DOHH2 (cell line): ENCODE results near the gene UBL3.

Experiments
- H3F3A ChIP-seq: fragments of 200-600 bp; sonication (generic), shearing (Covaris generic); 2 replicates; pipeline ENCODE4 v1.6.0; 2016; ENCODE audit warnings: antibody characterized with exemption, mild to moderate bottlenecking; ENCODE audit not compliant: control insufficient read depth, insufficient read depth
- H3K27ac ChIP-seq: fragments of 200-600 bp; sonication (generic); 2 replicates; pipeline ENCODE4 v1.5.1; 2014; ENCODE audit warnings: low read depth, mild to moderate bottlenecking, low read length, moderate library complexity
- H3K27me3 ChIP-seq: fragments of 200-600 bp; sonication (generic); 2 replicates; pipeline ENCODE4 v1.6.1; 2014; ENCODE audit warnings: mild to moderate bottlenecking, low read length, mixed read lengths; ENCODE audit not compliant: control insufficient read depth
- H3K36me3 ChIP-seq: fragments of 200-600 bp; sonication (generic); 2 replicates; pipeline ENCODE4 v1.6.1; 2014; ENCODE audit warnings: mild to moderate bottlenecking, low read length, moderate library complexity, mixed read lengths; ENCODE audit not compliant: control insufficient read depth
- H3K4me1 ChIP-seq: fragments of 200-600 bp; sonication (generic); 2 replicates; pipeline ENCODE4 v1.6.1; 2014; ENCODE audit warnings: mild to moderate bottlenecking, low read length, mixed read lengths; ENCODE audit not compliant: control insufficient read depth
- H3K4me2 ChIP-seq: fragments of 200-600 bp; sonication (generic); 2 replicates; pipeline ENCODE4 v1.6.0; 2014; ENCODE audit warnings: mild to moderate bottlenecking, low read length, moderate library complexity
- H3K4me3 ChIP-seq: fragments of 200-600 bp; sonication (generic); 2 replicates; pipeline ENCODE4 v1.5.1; 2014; ENCODE audit warnings: mild to moderate bottlenecking, low read length, mixed read lengths
- H3K79me2 ChIP-seq: fragments of 200-600 bp; sonication (generic); 2 replicates; pipeline ENCODE4 v1.6.1; 2014; ENCODE audit warnings: mild to moderate bottlenecking, low read length, mixed read lengths; ENCODE audit not compliant: control insufficient read depth
- H3K9me2 ChIP-seq: fragments of 200-600 bp; sonication (generic); replicated peaks from 2 replicates; pipeline ENCODE4 v1.6.1; 2014; ENCODE audit warnings: mild to moderate bottlenecking, low read length, mixed read lengths; ENCODE audit not compliant: control insufficient read depth
- H3K9me3 ChIP-seq: fragments of 200-600 bp; sonication (generic); 2 replicates; pipeline ENCODE4 v1.6.1; 2014; ENCODE audit warnings: antibody characterized with exemption, low read length, mixed read lengths; ENCODE audit not compliant: control insufficient read depth, insufficient read depth
- H4K20me1 ChIP-seq: fragments of 200-600 bp; sonication (generic); 2 replicates; pipeline ENCODE4 v1.6.0; 2014; ENCODE audit warnings: low read depth, mild to moderate bottlenecking, antibody characterized with exemption, low read length, moderate library complexity; ENCODE audit not compliant: control insufficient read depth, insufficient read depth
- EZH2phosphoT487 ChIP-seq: fragments of 200-600 bp; sonication (generic); IDR thresholded peaks from 2 replicates; pipeline ENCODE4 v1.6.1; 2017; ENCODE audit warnings: borderline replicate concordance, mild to moderate bottlenecking, antibody characterized with exemption, low read length, moderate library complexity, mixed read lengths
- TF ChIP-seq, protein P1 (sequence below): fragments of 200-600 bp; sonication (generic); IDR thresholded peaks from one replicate; pipeline ENCODE4 v1.5.1; 2014; ENCODE audit warnings: antibody characterized with exemption, mild to moderate bottlenecking, low read depth, low read length; ENCODE audit not compliant: poor library complexity, severe bottlenecking

Gene UBL3

DNA sequence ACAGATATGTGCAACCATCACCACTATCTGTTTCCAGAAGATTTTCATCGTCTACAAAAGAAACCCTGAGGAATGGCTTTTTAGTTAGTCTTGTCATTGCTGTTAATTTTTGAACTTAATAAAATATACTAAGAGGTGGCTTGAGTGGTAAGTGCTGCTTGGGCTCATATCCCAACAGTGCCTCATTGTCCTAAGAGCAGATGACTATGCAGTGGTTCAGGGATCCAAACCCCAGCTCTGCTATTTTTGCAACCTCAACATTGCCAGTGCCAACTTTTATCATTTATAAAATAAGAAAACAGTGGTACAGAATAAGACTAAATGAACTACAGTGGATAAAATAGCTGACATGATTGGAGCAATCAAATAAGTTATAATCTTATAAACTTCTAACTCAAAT lies 131.7 kb downstream of the UBL3 start:
- no peaks in the 10 kb centered on the region for H3K9me2 ChIP-seq
- no peak overlapping the region for H3K4me2 ChIP-seq
- H3K27me3 ChIP-seq = peaks cover 6% of the 10 kb centered on the region; the same call in 1 of the 2 replicates
- H3K79me2 ChIP-seq = no peaks in the 10 kb centered on the region
- no peaks in the 10 kb centered on the region for H3F3A ChIP-seq
- peaks cover 3% of the 10 kb centered on the region; the same call in 1 of the 2 replicates for H3K9me3 ChIP-seq
- no peak for TF ChIP-seq EZH2phosphoT487
- TF ChIP-seq, protein P1, sequence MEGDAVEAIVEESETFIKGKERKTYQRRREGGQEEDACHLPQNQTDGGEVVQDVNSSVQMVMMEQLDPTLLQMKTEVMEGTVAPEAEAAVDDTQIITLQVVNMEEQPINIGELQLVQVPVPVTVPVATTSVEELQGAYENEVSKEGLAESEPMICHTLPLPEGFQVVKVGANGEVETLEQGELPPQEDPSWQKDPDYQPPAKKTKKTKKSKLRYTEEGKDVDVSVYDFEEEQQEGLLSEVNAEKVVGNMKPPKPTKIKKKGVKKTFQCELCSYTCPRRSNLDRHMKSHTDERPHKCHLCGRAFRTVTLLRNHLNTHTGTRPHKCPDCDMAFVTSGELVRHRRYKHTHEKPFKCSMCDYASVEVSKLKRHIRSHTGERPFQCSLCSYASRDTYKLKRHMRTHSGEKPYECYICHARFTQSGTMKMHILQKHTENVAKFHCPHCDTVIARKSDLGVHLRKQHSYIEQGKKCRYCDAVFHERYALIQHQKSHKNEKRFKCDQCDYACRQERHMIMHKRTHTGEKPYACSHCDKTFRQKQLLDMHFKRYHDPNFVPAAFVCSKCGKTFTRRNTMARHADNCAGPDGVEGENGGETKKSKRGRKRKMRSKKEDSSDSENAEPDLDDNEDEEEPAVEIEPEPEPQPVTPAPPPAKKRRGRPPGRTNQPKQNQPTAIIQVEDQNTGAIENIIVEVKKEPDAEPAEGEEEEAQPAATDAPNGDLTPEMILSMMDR = no peak
- no peak overlapping the region for H3K27ac ChIP-seq
- H3K4me3 ChIP-seq = no peak overlapping the region
- H3K36me3 ChIP-seq = no peaks in the 10 kb centered on the region
- no peaks in the 10 kb centered on the region for H3K4me1 ChIP-seq
- H4K20me1 ChIP-seq = no peaks in the 10 kb centered on the region

DNA sequence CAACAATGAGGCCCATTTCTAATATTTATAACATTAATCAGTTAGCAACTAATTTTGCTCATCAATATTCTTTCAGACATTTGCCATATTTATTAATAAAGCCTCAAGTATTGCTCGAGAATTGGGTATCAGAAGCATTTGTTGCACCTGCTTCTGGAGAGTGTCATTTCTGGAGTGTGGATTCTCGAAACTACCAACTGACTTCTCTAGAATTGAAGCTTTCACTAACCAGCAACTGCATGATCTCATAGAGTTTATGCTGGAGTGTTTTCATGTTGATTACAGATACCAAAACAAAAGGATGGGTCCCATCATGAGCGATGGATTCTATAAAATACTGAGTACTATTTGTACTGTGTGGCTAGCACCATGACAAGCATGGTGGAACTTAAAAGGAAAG lies 133.9 kb downstream of the UBL3 start:
- H3K4me1 ChIP-seq = no peaks in the 10 kb centered on the region
- no peaks in the 10 kb centered on the region for H3F3A ChIP-seq
- no peaks in the 10 kb centered on the region for H3K9me2 ChIP-seq
- H3K27me3 ChIP-seq = peaks cover 13% of the 10 kb centered on the region
- H4K20me1 ChIP-seq = no peaks in the 10 kb centered on the region
- peaks cover 3% of the 10 kb centered on the region; the same call in 1 of the 2 replicates for H3K9me3 ChIP-seq
- H3K36me3 ChIP-seq = no peaks in the 10 kb centered on the region
- TF ChIP-seq, protein P1 = no peak
- no peak for TF ChIP-seq EZH2phosphoT487
- H3K4me3 ChIP-seq = no peak overlapping the region
- H3K27ac ChIP-seq = no peak overlapping the region
- H3K4me2 ChIP-seq = no peak overlapping the region
- H3K79me2 ChIP-seq = no peaks in the 10 kb centered on the region
